ENCODE data around the gene NRM. TPM values are rescaled to one million over a fixed set of nuclear protein-coding genes. Genes with fewer than 3 reads are reported as not detected.
A peak's percentile ranks its signal among the peaks of the same experiment; 100 is the strongest.

Gene NRM
- total RNA-seq, 1 experiment from 2014 or later: 13.6 TPM

GRCh38 chr6:30707281-30707850 lies 16.6 kb upstream of the NRM start:
- Histone ChIP-seq H2AFZ (ENCODE audit: low read depth, low read length, poor library complexity, severe bottlenecking) (no peak overlapping the region), H4K20me1 (ENCODE audit: insufficient read depth) (no peaks in the 10 kb centered on the region), H3K9me2 (ENCODE audit: insufficient read depth) (no peaks in the 10 kb centered on the region), H3K4me3 (replicated peaks in 1 of 2; ENCODE audit: low read depth in 1 of 2, low read length in 2 of 2) (no peak overlapping the region), H3K9me3 (ENCODE audit: control insufficient read depth in 1 of 2, insufficient read depth in 1 of 2, low read depth in 1 of 2, low read length in 2 of 2) (no peaks in the 10 kb centered on the region), H3K27ac (ENCODE audit: low read depth, low read length) (no peak overlapping the region), H3K79me2 (ENCODE audit: insufficient read depth, low read length) (no peaks in the 10 kb centered on the region), H3K9ac (ENCODE audit: low read length) (no peak overlapping the region), H3K4me1 (ENCODE audit: control insufficient read depth in 1 of 2, insufficient read depth in 2 of 2, low read length in 2 of 2) (peaks cover 4 to 10% of the 10 kb centered on the region in 2 experiments; a peak in 3 of 4 replicates), H3K36me3 (ENCODE audit: control insufficient read depth in 1 of 2, insufficient read depth in 2 of 2, low read length in 2 of 2) (peaks cover 10 to 12% of the 10 kb centered on the region in 2 experiments), H3K27me3 (ENCODE audit: insufficient read depth, low read length) (no peaks in the 10 kb centered on the region), H3K4me2 (ENCODE audit: low read length) (no peak overlapping the region)
- ATAC-seq (peak; percentile 25; the same call in 1 of the 2 replicates), DNase-seq (ENCODE audit: low read depth, low spot score) (no peak)
- no peak for TF ChIP-seq RAD21 (IDR thresholded peaks at IDR 0.05; ENCODE audit: low read depth)
- TF ChIP-seq SRF (IDR thresholded peaks at IDR 0.05; ENCODE audit: low read depth): no peak
- no peak for TF ChIP-seq EGR1 (IDR thresholded peaks at IDR 0.05; ENCODE audit: low read depth)
- no peak for TF ChIP-seq EZH2 (IDR thresholded peaks at IDR 0.05)
- TF ChIP-seq ATF3 (IDR thresholded peaks at IDR 0.05): no peak
- TF ChIP-seq FOSL1 (IDR thresholded peaks at IDR 0.05; ENCODE audit: low read depth): no peak
- TF ChIP-seq EZH2phosphoT487 (IDR thresholded peaks at IDR 0.05; ENCODE audit: borderline replicate concordance): no peak
- no peak for TF ChIP-seq CTCF (IDR thresholded peaks at IDR 0.05 in 2 of 3, conservative IDR thresholded peaks at IDR 0.05 in 1 of 3; ENCODE audit: borderline replicate concordance in 1 of 3, insufficient read depth in 1 of 3, low read depth in 2 of 3, low read length in 2 of 3)
- TF ChIP-seq ZFX (IDR thresholded peaks at IDR 0.05): no peak
- no peak for TF ChIP-seq YY1 (IDR thresholded peaks at IDR 0.05; ENCODE audit: extremely low read depth, insufficient replicate concordance, low read depth, low read length)
- no peak for TF ChIP-seq CBX3 (IDR thresholded peaks at IDR 0.05; ENCODE audit: low read depth)
- BruUV-seq (replicated peaks): no TSS peak
- ChIA-PET RAD21 (ENCODE audit: low non-redundant PET in 1 of 2, low total read pairs in 2 of 2, uncharacterized antibody in 2 of 2, unreplicated experiment in 2 of 2) (no interaction called here), CTCF (no interaction called here), POLR2A (interaction anchor here (1.6 kb wide), 1 partner anchor 10 kb away, joined by 7 read pairs; the partner anchor contains the start of gene MDC1)
- intact Hi-C loops (cut with micrococcal nuclease): no loop called here
